Breast epithelium (tissue), 3 donors: ENCODE results near the gene ZNRF4.

Experiments
- CTCF ChIP-seq, 3 donors: fragments of 450-650 bp; IDR thresholded peaks; one replicate each; pipeline ENCODE4 v1.5.1; 2016 to 2017; ENCODE audit warnings: antibody characterized with exemption in 3 of 3, mild to moderate bottlenecking in 3 of 3, moderate library complexity in 3 of 3
- POLR2A ChIP-seq: fragments of 450-650 bp; IDR thresholded peaks from one replicate; pipeline ENCODE4 v1.6.1; 2016; ENCODE audit warnings: antibody characterized with exemption, mild to moderate bottlenecking, moderate library complexity

DNA sequence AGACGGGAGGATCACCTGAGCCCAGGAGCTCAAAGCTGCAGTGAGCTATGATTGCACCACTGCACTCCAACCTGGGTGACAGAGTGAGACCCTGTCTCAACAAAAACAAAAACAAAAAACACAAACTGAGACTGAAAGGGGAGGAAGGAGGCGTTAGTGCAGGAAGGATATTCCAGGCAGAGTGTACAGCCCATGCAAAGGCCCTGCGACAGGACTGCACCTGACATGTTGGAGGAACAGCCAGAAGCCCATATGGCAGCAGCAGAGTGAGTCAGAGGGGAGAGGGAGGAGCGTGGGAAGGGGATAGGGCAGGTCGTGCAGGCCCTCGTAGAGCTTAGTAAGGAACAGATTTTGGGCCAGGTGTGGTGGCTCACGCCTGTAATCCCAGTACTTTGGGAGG, 3.2 kb downstream of the ZNRF4 start:
- TF ChIP-seq POLR2A (no peak), CTCF (IDR thresholded peaks at IDR 0.05) (no peak)
